ENCODE results near the gene ORC6.

Gene ORC6

GRCh38 chr16:46731691-46732555 is 42.5 kb downstream of the ORC6 start:
- DNase-seq (ENCODE audit: low read depth, low spot score) = no peak

- no peak for DNase-seq (ENCODE audit: low read depth, low spot score)
Measured at GRCh38 chr16:46732561-46732960, 43.1 kb downstream of the ORC6 start.

GRCh38 chr16:46733319-46733830 is 43.9 kb downstream of the ORC6 start:
- DNase-seq (ENCODE audit: low read depth, low spot score) = no peak

GRCh38 chr16:46736695-46737094 is 47.2 kb downstream of the ORC6 start:
- no peak for DNase-seq (ENCODE audit: low read depth, low spot score)

- no peak for DNase-seq (ENCODE audit: low read depth, low spot score)
Measured at GRCh38 chr16:46737621-46738214, 48.3 kb downstream of the ORC6 start.

- DNase-seq (ENCODE audit: low read depth, low spot score) = no peak
Measured at GRCh38 chr16:46739934-46740333, 50.5 kb downstream of the ORC6 start.

GRCh38 chr16:46743232-46743719 is 53.8 kb downstream of the ORC6 start:
- no peak for DNase-seq (ENCODE audit: low read depth, low spot score)

GRCh38 chr16:46745617-46746016 is 56.2 kb downstream of the ORC6 start:
- no peak for DNase-seq (ENCODE audit: low read depth, low spot score)

- no peak for DNase-seq (ENCODE audit: low read depth, low spot score)
Measured at GRCh38 chr16:46746821-46747776, 57.6 kb downstream of the ORC6 start.

Data from iPS DF 19.7 (cell line).